Measurements from ENCODE around the gene SFTPA1. TPM values are rescaled to one million over a fixed set of nuclear protein-coding genes. Genes with fewer than 3 reads are reported as not detected.
"Not testable (repeated sequence)": the region's sequence is repeated elsewhere in the genome, so short reads cannot be mapped to it uniquely, and the experiment has no call there.

The SFTPA1 gene
- total RNA-seq, 4 donors from 2014 or later: 3.3 to 11.9 (median 7.1) TPM; not detected in 1

- no peaks in the 10 kb centered on the region for H3K36me3 ChIP-seq
- H3K9me3 ChIP-seq: no peaks in the 10 kb centered on the region
- H3K4me1 ChIP-seq: no peaks in the 10 kb centered on the region
- no peak overlapping the region for H3K4me3 ChIP-seq
- no peak overlapping the region for H3K27ac ChIP-seq (replicated peaks in 1 of 4)
- H3K27me3 ChIP-seq: peaks cover 0 to 4% (median 0%) of the 10 kb centered on the region in 4 donors
- DNase-seq (ENCODE audit: extremely low spot score): peak; percentile 89
- WGBS: 82% methylated on average over 11 of the region's 11 CpGs
- no peak for TF ChIP-seq POLR2A (IDR thresholded peaks at IDR 0.05; ENCODE audit: low read depth)
- no peak for TF ChIP-seq EP300 (IDR thresholded peaks at IDR 0.05)
- no peak for TF ChIP-seq POLR2AphosphoS5 (IDR thresholded peaks at IDR 0.05)
- no peak for TF ChIP-seq CTCF (IDR thresholded peaks at IDR 0.05)
- intact Hi-C loops (cut with DNase I): no loop called here
Observed at GRCh38 chr10:79585870-79586527, 24.7 kb upstream of the SFTPA1 start.

- H3K27me3 ChIP-seq: peaks cover 0 to 4% (median 0%) of the 10 kb centered on the region in 4 donors
- no peak overlapping the region for H3K27ac ChIP-seq (replicated peaks in 1 of 4)
- 53% methylated on average over 2 of the region's 2 CpGs for WGBS
- intact Hi-C loops (cut with DNase I): no loop called here
- no peak for TF ChIP-seq CTCF (IDR thresholded peaks at IDR 0.05)
- no peak for TF ChIP-seq POLR2AphosphoS5 (IDR thresholded peaks at IDR 0.05)
- TF ChIP-seq POLR2A (IDR thresholded peaks at IDR 0.05; ENCODE audit: low read depth): no peak
- TF ChIP-seq EP300 (IDR thresholded peaks at IDR 0.05): no peak
- H3K36me3 ChIP-seq: no peaks in the 10 kb centered on the region
- H3K4me1 ChIP-seq: no peaks in the 10 kb centered on the region
- H3K9me3 ChIP-seq: no peaks in the 10 kb centered on the region
- peak; percentile 62 for DNase-seq (ENCODE audit: extremely low spot score)
- no peak overlapping the region for H3K4me3 ChIP-seq
Observed at GRCh38 chr10:79586933-79587332, 23.8 kb upstream of the SFTPA1 start.

- DNase-seq (ENCODE audit: extremely low spot score): peak; percentile 64
- Histone ChIP-seq H3K4me1 (no peaks in the 10 kb centered on the region), H3K36me3 (no peaks in the 10 kb centered on the region), H3K27me3 (peaks cover 0 to 4% (median 0%) of the 10 kb centered on the region in 4 donors), H3K9me3 (no peaks in the 10 kb centered on the region), H3K27ac (replicated peaks in 1 of 4) (no peak overlapping the region), H3K4me3 (no peak overlapping the region)
- TF ChIP-seq POLR2AphosphoS5 (IDR thresholded peaks at IDR 0.05): no peak
- no peak for TF ChIP-seq EP300 (IDR thresholded peaks at IDR 0.05)
- no peak for TF ChIP-seq POLR2A (IDR thresholded peaks at IDR 0.05; ENCODE audit: low read depth)
- no peak for TF ChIP-seq CTCF (IDR thresholded peaks at IDR 0.05)
- intact Hi-C loops (cut with DNase I): no loop called here
Observed at GRCh38 chr10:79588800-79589199, 21.9 kb upstream of the SFTPA1 start.

GRCh38 chr10:79593377-79593776 lies 17.4 kb upstream of the SFTPA1 start:
- H3K27me3 ChIP-seq: peaks cover 0 to 10% (median 0%) of the 10 kb centered on the region in 4 donors
- no peaks in the 10 kb centered on the region for H3K4me1 ChIP-seq
- H3K36me3 ChIP-seq: no peaks in the 10 kb centered on the region
- no peak overlapping the region for H3K4me3 ChIP-seq
- WGBS: 83% methylated on average over 1 of the region's 1 CpG
- TF ChIP-seq EP300 (IDR thresholded peaks at IDR 0.05): no peak
- H3K27ac ChIP-seq (replicated peaks in 1 of 4): no peak overlapping the region
- peaks cover 0 to 15% (median 3%) of the 10 kb centered on the region in 4 donors for H3K9me3 ChIP-seq
- intact Hi-C loops (cut with DNase I): no loop called here
- DNase-seq (ENCODE audit: extremely low spot score): peak; percentile 55

- H3K36me3 ChIP-seq; H3K27me3 ChIP-seq; H3K4me3 ChIP-seq; H3K27ac ChIP-seq (replicated peaks in 1 of 4); H3K4me1 ChIP-seq; intact Hi-C loops (cut with DNase I): not testable (repeated sequence)
- peaks cover 0 to 16% (median 3%) of the 10 kb centered on the region in 4 donors for H3K9me3 ChIP-seq
- 88% methylated on average over 2 of the region's 3 CpGs for WGBS
- DNase-seq (ENCODE audit: extremely low spot score): peak; percentile 68
Observed at GRCh38 chr10:79594565-79594964, 16.2 kb upstream of the SFTPA1 start.

- 23% methylated on average over 2 of the region's 3 CpGs for WGBS
- DNase-seq (ENCODE audit: extremely low spot score): no peak
- no peaks in the 10 kb centered on the region for H3K4me1 ChIP-seq
- no peak overlapping the region for H3K27ac ChIP-seq (replicated peaks in 1 of 4)
- no peaks in the 10 kb centered on the region for H3K36me3 ChIP-seq
- TF ChIP-seq POLR2AphosphoS5 (IDR thresholded peaks at IDR 0.05) (no peak), EP300 (IDR thresholded peaks at IDR 0.05) (no peak), POLR2A (IDR thresholded peaks at IDR 0.05; ENCODE audit: low read depth) (no peak), CTCF (IDR thresholded peaks at IDR 0.05) (no peak)
- no peak overlapping the region for H3K4me3 ChIP-seq
- H3K9me3 ChIP-seq: peaks cover 0 to 16% (median 3%) of the 10 kb centered on the region in 4 donors
- intact Hi-C loops (cut with DNase I): no loop called here
- peaks cover 0 to 6% (median 0%) of the 10 kb centered on the region in 4 donors for H3K27me3 ChIP-seq
Observed at GRCh38 chr10:79595510-79595909, 15.2 kb upstream of the SFTPA1 start.

GRCh38 chr10:79599644-79600043 lies 11.1 kb upstream of the SFTPA1 start:
- H3K27me3 ChIP-seq; H3K27ac ChIP-seq (replicated peaks in 1 of 4); intact Hi-C loops (cut with DNase I); H3K4me3 ChIP-seq; DNase-seq (ENCODE audit: extremely low spot score); H3K36me3 ChIP-seq; H3K4me1 ChIP-seq: not testable (repeated sequence)
- WGBS: 89% methylated on average over 9 of the region's 9 CpGs
- H3K9me3 ChIP-seq: peaks cover 0 to 17% (median 13%) of the 10 kb centered on the region in 4 donors
